Right renal pelvis (tissue), 4 donors: ENCODE data around the gene EDRF1. TPM values are rescaled to one million over a fixed set of nuclear protein-coding genes. Genes with fewer than 3 reads are reported as not detected.
A peak's percentile ranks its signal among the peaks of the same experiment; 100 is the strongest.

ENCODE experiments used
- DNase-seq, 4 donors: peaks; one replicate each; pipeline ENCODE4 v3.0.0-alpha.2; 2013; ENCODE audit warnings: low read depth in 4 of 4, low spot score in 3 of 4, missing footprints in 1 of 4
- polyA plus RNA-seq, 4 donors: library from polyadenylated mRNA; unstranded; fragments of 120-200 nt; gene quantifications; one replicate each; pipeline ENCODE4 v1.2.1, GENCODE V29; 2013; ENCODE audit not compliant: insufficient read length in 4 of 4

Gene EDRF1
- polyA plus RNA-seq, 4 donors = 29.8 to 39.2 (median 36.2) TPM

GRCh38 chr10:125761961-125762360 is 42.5 kb downstream of the EDRF1 start:
- DNase-seq = no peak

GRCh38 chr10:125762692-125763648 is 43.5 kb downstream of the EDRF1 start:
- DNase-seq = no peak

DNA sequence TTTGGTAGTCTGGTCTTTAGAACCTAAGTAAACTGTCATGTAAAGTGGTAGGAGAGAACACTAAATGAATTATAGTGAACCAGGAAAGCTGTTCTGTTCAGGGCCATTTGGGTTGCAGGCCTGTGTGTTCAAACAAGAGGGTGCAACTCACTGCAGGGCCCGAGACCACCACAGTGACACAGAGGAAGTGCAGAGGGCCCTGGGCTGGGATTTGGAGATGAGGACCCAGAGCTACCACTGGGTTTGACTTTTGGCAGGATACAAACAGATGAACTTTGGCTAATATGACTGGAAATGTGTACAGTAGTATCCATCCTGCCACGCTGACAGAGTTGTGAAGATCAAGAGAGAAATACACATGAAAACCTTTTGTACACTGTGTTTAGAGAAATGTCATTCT is 46.3 kb downstream of the EDRF1 start:
- DNase-seq = no peak

DNA sequence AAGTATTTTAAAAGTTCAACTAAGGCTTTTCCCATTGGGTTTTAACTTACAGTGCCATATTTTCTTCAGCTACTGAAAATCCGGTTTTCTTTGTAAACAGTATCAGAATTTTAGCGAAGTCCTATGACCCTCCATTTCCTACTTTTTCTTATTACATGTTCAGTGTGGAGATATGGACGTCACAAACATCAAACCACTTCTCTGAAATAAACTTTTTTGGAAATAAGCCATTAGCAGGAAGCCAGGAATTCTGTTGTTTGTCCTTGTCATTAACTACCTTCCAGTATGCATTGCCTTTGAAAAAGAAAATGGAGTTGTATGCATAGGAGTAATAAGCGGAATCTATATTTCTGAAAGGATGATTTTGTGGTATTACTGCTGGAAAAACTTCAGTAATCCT is 47.0 kb downstream of the EDRF1 start:
- DNase-seq = no peak

DNA sequence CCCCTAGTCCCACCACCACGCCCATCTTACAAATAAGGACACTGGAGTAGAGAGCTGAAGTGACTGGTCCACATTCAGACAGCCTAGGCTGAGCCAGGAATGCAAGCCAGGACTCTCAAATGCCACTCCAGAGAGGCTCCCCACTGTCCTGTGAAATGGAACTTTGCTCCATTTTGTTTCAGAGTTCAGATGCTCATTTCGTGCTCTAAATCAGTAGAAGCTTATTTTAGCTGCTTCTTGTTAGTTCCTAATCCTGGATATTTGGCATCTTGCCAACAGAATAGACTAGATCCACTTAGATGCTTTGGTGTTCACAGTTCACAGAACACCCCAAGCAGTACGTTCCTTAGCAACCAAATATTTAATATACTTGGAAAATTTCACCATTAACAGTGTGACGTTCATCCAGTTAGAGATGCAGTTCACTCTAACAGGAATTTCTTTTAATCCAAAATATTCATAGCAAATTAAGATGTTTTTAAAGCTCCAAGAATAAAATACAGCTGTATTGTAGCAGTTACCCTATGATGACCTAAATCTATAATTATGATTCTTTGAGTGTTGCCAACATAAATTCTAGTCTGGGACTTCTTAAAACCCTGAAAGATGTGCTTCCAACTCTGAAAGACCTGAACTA is 48.8 kb downstream of the EDRF1 start:
- peak in 2 of 4 donors; percentile 37 to 43 for DNase-seq

GRCh38 chr10:125769175-125769574 is 49.7 kb downstream of the EDRF1 start:
- no peak for DNase-seq

DNA sequence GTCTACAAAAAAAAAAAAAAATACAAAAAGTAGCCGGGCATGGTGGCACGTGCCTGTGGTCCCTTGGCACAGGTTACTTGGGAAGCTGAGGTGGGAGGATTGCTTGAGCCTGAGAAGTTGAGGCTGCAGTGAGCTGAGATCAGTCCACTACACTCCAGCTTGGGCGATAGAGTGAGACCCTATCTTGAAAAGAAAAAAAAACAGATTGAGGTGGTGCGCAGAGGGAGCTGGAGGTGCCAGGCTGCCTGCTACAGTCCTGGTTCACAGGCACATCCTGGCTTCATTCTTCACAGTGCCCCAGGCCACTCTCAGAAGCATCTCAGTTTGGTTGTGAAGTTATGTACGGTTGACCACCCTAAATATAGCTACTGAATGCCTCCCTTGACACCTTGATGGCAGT is 51.3 kb downstream of the EDRF1 start:
- no peak for DNase-seq

DNA sequence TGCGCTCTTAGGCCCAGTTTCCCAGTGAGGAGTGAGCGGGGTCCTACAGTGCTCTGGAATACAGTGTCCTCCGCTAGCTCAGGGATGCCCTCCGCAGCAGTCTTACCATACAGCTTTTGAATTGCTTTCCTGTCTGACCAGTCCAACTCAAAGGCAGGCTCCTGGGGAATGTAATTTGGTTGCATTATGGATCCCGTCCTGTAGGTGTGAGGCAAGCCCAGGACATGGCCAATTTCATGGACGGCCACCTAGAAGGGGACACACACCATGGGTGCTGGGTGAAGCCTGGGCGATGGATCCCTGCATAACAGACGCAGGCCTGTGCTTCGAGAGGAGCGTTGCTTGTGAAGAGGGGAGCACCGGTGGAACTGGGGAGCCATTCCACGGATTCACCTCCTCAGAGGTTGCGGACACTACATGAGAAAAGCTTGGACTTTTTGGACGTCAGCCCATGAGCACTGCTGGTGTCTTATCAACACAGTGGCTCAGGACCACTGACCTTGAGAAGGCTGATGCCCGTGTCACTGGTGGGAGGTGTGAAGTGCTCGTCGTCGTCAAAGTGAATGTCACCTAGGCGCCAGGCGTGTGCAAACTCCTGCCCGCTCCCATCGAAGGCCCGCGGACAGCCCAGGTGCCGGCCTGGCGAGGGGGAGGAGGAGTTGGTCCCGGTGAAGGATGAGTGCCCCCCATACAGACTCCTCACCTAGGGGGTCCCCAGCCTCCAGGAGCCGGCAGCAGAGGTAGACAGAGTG is 52.8 kb downstream of the EDRF1 start:
- no peak for DNase-seq

GRCh38 chr10:125772864-125773180 is 53.3 kb downstream of the EDRF1 start:
- no peak for DNase-seq

GRCh38 chr10:125773687-125774543 is 54.4 kb downstream of the EDRF1 start:
- no peak for DNase-seq

DNA sequence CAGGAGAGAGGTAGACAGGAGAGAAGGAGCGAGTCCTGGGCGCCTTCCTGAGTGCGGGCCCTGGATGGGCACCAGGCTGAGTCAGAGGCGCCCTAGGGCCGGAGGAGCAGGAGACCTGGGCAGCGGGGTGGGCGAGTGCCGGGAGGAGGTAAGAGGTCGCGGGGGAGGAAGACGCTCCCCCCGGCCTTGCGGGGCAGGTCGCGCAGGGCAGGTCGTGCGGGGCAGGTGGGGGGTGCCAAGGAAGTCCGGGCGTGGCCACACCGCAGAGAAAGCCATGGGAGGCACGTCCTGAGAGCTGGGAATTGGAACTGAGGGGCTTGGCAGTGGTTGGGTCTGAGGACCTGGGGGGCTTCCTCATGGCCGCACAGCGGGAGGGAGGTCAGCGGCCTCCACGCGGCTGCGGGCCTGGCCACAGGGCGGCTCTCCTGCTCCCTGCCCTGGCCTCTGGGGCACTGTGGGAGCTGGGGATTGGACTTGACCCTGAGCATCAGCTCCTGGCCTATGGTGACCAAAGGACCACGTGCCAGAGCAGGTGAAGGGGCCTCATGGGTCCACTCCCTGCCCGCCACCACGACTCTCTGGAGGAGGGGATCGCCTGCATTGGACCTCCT is 55.2 kb downstream of the EDRF1 start:
- DNase-seq = no peak

DNA sequence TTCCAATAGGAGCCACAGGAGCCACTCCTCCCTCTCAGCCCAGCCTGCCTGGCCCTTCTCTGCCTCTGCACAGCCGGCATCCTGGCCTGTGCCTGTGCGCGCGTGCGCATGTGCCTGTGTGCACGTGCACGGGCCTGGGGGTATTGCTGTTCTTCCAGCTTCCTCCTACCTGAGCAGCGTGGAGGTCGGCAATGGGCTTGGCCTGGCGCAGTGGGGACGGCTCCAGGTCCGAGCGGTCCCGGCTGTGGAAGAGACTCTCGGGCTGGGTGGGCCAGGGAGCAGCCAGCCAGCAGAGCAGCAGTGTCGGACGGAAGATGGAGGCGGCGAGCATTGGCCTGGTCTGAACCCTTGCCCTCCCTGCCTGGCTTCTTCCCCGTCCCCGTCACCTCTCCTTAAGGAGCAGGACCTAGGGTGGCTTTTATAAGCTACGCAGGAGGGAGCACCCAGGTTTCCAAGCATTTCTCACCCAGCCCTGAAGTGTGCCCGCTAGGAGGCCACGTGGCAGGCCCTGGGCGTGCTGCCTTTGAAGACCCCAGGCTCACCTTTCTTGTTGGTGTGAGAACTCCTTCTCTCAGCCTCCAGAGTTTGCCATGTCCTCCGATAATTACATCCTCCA is 56.1 kb downstream of the EDRF1 start, which contains the start of gene MMP21:
Gene MMP21, minus strand, starts transcription at position 331 of the 616 bp plus-strand sequence. Its CDS starts 0 bp downstream, at position 331.
- DNase-seq = no peak

- no peak for DNase-seq
Observed at GRCh38 chr10:125777806-125778205, 58.3 kb downstream of the EDRF1 start.

DNA sequence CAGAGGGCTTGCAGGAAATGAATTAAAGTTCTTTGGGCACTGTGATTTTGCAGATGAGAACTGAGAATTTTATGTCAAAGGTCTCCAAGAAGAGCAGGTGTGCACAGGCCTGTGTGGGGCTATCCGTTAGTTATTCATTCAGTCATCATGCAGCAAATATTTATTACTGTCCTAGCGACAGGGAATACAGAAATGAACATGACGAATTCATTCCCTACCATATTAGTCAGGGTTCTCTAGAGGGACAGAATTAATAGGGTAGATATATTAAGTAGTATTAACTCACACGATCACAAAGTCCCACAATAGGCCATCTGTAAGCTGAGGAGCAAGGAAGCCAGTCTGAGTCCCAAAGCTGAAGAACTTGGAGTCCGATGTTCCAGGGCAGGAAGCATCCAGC is 59.0 kb downstream of the EDRF1 start:
- no peak for DNase-seq

- DNase-seq = no peak
Observed at GRCh38 chr10:125779403-125780327, 60.2 kb downstream of the EDRF1 start.

- DNase-seq = no peak
Observed at GRCh38 chr10:125781374-125781773, 61.9 kb downstream of the EDRF1 start.

- no peak for DNase-seq
Observed at GRCh38 chr10:125782054-125782453, 62.5 kb downstream of the EDRF1 start.

DNA sequence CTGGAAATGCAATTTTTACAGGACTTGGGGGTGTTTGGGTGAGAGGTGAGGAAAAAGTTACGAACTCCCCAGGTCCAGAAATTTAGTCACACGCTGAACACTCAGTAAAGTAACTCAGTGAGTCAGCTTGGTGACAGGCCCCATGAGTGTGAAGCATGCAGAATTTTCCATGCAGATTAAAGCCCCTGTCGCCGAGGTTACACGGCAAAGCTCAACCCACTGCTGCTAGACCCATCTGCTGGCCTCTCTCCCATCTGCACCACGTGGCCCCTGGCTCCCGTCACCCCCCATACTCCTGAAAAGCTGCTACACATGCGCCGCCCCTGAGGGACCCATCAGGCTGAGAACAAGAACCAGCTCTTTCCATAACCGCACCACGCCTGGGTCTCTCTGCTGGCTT is 63.1 kb downstream of the EDRF1 start:
- DNase-seq = no peak
